BE2C (cell line): ENCODE measurements around the gene ERFL.
"Not testable (repeated sequence)": the region's sequence is repeated elsewhere in the genome, so short reads cannot be mapped to it uniquely, and the experiment has no call there.

ENCODE experiments used
- DNase-seq: peaks from one replicate; pipeline ENCODE4 v3.0.0-alpha.2; 2020
- H3K27me3 ChIP-seq: fragments of 250-450 bp; sonication (Bioruptor Pico); 2 replicates; pipeline ENCODE4 v1.5.1; 2020; ENCODE audit warnings: mild to moderate bottlenecking
- H3K36me3 ChIP-seq: fragments of 250-450 bp; sonication (Bioruptor Pico); 2 replicates; pipeline ENCODE4 v1.5.1; 2020; ENCODE audit warnings: mild to moderate bottlenecking
- H3K4me1 ChIP-seq: fragments of 250-450 bp; sonication (Bioruptor Pico); 2 replicates; pipeline ENCODE4 v1.5.1; 2020
- H3K4me3 ChIP-seq: 2 replicates; pipeline ENCODE4 v1.5.1; 2011; ENCODE audit warnings: low read depth, low read length
- H3K9me3 ChIP-seq: fragments of 250-450 bp; sonication (Bioruptor Pico); 2 replicates; pipeline ENCODE4 v1.5.1; 2020
- CTCF ChIP-seq: IDR thresholded peaks from 2 replicates; pipeline ENCODE4 v1.5.1; 2012; ENCODE audit warnings: mild to moderate bottlenecking, low read depth, low read length

Gene ERFL

GRCh38 chr19:41877916-41878905, 50.0 kb downstream of the ERFL start:
- Histone ChIP-seq H3K4me1 (no peaks in the 10 kb centered on the region), H3K36me3 (no peaks in the 10 kb centered on the region), H3K9me3 (no peaks in the 10 kb centered on the region), H3K4me3 (no peak overlapping the region), H3K27me3 (peaks cover 17% of the 10 kb centered on the region)
- no peak for DNase-seq
- TF ChIP-seq CTCF, result no peak

- DNase-seq, result no peak
- no peak for TF ChIP-seq CTCF
- Histone ChIP-seq H3K27me3 (peaks cover 6% of the 10 kb centered on the region; the same call in 1 of the 2 replicates), H3K9me3 (no peaks in the 10 kb centered on the region), H3K36me3 (peaks cover 4% of the 10 kb centered on the region), H3K4me3 (no peak within 1 kb of the TSS), H3K4me1 (no peaks in the 10 kb centered on the region)
Observed at GRCh38 chr19:41876847-41877832, 51.1 kb downstream of the ERFL start, which contains the start of gene CD79A. CD79A (plus strand) TSS chr19:41877279; CDS start chr19:41877305, 26 bp downstream.

- DNase-seq, H3K4me1 ChIP-seq, H3K27me3 ChIP-seq, H3K9me3 ChIP-seq, H3K4me3 ChIP-seq: not testable (repeated sequence)
- H3K36me3 ChIP-seq, result peaks cover 15% of the 10 kb centered on the region
Observed at GRCh38 chr19:41875973-41876372, 52.3 kb downstream of the ERFL start.

GRCh38 chr19:41872775-41873647, 55.2 kb downstream of the ERFL start:
- 0 out of 2 replicates have a peak, but pooled peaks cover 4% of the 10 kb centered on the region for H3K27me3 ChIP-seq
- TF ChIP-seq CTCF, result peak; percentile 86
- peaks cover 43% of the 10 kb centered on the region for H3K36me3 ChIP-seq
- no peak overlapping the region for H3K4me3 ChIP-seq
- no peaks in the 10 kb centered on the region for H3K4me1 ChIP-seq
- peak; percentile 81 for DNase-seq
- no peaks in the 10 kb centered on the region for H3K9me3 ChIP-seq

GRCh38 chr19:41872384-41872774, 55.9 kb downstream of the ERFL start:
- no peak overlapping the region for H3K4me3 ChIP-seq
- 0 out of 2 replicates have a peak, but pooled peaks cover 4% of the 10 kb centered on the region for H3K27me3 ChIP-seq
- peaks cover 50% of the 10 kb centered on the region for H3K36me3 ChIP-seq
- TF ChIP-seq CTCF, result no peak
- no peaks in the 10 kb centered on the region for H3K9me3 ChIP-seq
- DNase-seq, result no peak
- no peaks in the 10 kb centered on the region for H3K4me1 ChIP-seq
